Measurements from ENCODE around the gene LAMA2. TPM values are rescaled to one million over a fixed set of nuclear protein-coding genes. Genes with fewer than 3 reads are reported as not detected.

LAMA2 gene
- total RNA-seq, 3 donors from 2014 or later = 116 to 293 (median 118) TPM

DNA sequence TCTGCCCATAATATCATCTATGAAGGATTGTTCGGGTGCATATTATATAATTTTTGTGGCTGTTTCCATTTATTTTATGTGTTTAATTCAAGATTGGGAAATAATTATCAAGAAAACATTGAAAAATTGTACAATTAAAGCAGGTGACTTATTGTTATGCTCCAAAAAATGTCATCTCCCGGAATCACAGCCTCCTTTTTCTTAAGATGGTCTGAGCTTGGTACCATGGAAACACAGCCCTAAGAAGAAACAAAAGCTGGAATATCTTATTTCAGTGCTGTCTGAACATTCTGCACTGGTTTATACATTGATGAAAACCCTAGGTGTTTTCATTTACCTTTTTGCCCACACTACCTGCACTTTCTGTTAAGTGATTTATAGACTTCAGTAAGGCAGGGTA lies 459.9 kb downstream of the LAMA2 start:
- Histone ChIP-seq H3K27ac (no peak overlapping the region), H3K27me3 (no peaks in the 10 kb centered on the region), H3K4me3 (no peak overlapping the region), H3K9me3 (no peaks in the 10 kb centered on the region), H3K4me1 (no peaks in the 10 kb centered on the region), H3K36me3 (no peaks in the 10 kb centered on the region)
- TF ChIP-seq CTCF (IDR thresholded peaks at IDR 0.05) = no peak
- TF ChIP-seq POLR2A (IDR thresholded peaks at IDR 0.05) = no peak
- TF ChIP-seq POLR2AphosphoS5 (IDR thresholded peaks at IDR 0.05) = no peak
- DNase-seq (ENCODE audit: low spot score in 2 of 2) = no peak
- intact Hi-C loops (cut with DNase I; ENCODE audit: low total_unique reads) = no loop called here

DNA sequence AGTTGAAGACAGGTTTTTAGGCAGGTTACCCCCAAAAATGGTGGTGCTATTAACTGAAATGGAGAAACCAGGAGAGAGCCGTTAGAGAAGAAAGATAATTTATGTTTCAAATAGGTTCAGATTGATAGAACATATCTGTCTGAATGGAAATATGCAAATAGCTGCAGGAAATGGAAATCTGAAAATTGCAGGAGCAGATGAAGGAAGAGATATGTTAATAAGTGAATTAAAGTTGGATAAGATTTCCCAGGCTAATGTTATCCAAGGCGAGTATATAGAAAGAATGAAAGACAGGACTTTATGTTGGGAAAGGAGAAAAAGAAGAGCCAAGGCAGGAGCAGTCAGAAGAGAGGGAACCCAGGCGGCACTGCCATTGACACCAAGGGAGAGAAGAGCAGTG lies 461.4 kb downstream of the LAMA2 start:
- H3K4me1 ChIP-seq = no peaks in the 10 kb centered on the region
- H3K36me3 ChIP-seq = no peaks in the 10 kb centered on the region
- intact Hi-C loops (cut with DNase I; ENCODE audit: low total_unique reads) = no loop called here
- no peaks in the 10 kb centered on the region for H3K27me3 ChIP-seq
- TF ChIP-seq POLR2A (IDR thresholded peaks at IDR 0.05) (no peak), CTCF (IDR thresholded peaks at IDR 0.05) (no peak), POLR2AphosphoS5 (IDR thresholded peaks at IDR 0.05) (no peak)
- no peak for DNase-seq (ENCODE audit: low spot score in 2 of 2)
- H3K9me3 ChIP-seq = no peaks in the 10 kb centered on the region
- no peak overlapping the region for H3K27ac ChIP-seq
- H3K4me3 ChIP-seq = no peak overlapping the region

DNA sequence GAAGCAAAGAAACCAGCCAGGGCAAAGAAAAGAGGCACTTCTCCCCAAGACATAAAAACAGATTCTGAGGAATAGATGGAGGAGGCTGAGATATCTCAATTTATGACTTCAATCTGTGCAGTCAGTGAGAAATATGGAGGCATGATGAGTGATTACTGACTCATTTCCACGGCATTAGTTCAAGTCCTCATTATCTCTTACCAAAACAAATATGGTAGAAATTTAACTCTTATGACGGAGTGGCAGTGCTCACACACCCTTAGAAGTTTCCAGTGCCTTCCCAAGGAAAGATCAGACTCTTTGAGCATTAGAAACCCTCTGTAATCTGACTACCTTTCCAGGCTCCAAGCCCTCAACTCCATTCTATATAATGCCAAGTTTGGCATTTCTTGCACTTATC lies 463.0 kb downstream of the LAMA2 start:
- TF ChIP-seq POLR2AphosphoS5 (IDR thresholded peaks at IDR 0.05) (no peak), CTCF (IDR thresholded peaks at IDR 0.05) (no peak), POLR2A (IDR thresholded peaks at IDR 0.05) (no peak)
- no peak for DNase-seq (ENCODE audit: low spot score in 2 of 2)
- Histone ChIP-seq H3K36me3 (no peaks in the 10 kb centered on the region), H3K4me1 (no peaks in the 10 kb centered on the region), H3K9me3 (no peaks in the 10 kb centered on the region), H3K27ac (no peak overlapping the region), H3K27me3 (no peaks in the 10 kb centered on the region), H3K4me3 (no peak overlapping the region)
- intact Hi-C loops (cut with DNase I; ENCODE audit: low total_unique reads) = no loop called here

DNA sequence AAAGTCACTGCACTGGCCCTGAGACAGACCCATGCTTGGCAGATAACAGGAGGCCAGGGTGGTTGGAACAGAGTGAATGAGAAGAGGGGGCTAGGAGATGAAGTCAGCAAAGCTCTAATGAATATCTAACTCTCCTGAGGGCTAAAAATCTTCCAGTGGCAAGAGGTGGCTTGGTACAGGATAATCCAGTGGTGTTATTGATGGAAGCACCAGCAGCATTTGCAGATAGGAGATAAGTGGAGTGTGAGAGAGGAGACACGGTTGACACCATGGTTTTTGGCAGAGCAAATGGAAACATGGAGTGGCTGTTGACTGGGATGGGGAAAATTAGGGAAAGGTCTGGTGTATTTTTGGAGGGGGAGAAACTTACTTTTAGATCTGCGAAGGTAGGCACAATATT lies 464.0 kb downstream of the LAMA2 start:
- H3K27ac ChIP-seq = peak overlapping the region in 1 of 2 donors; percentile 15
- H3K27me3 ChIP-seq = no peaks in the 10 kb centered on the region
- no peak for DNase-seq (ENCODE audit: low spot score in 2 of 2)
- no peaks in the 10 kb centered on the region for H3K9me3 ChIP-seq
- H3K4me3 ChIP-seq = no peak overlapping the region
- H3K36me3 ChIP-seq = no peaks in the 10 kb centered on the region
- TF ChIP-seq POLR2A (IDR thresholded peaks at IDR 0.05) (no peak), POLR2AphosphoS5 (IDR thresholded peaks at IDR 0.05) (no peak), CTCF (IDR thresholded peaks at IDR 0.05) (no peak)
- H3K4me1 ChIP-seq = no peaks in the 10 kb centered on the region
- intact Hi-C loops (cut with DNase I; ENCODE audit: low total_unique reads) = no loop called here

- no peaks in the 10 kb centered on the region for H3K9me3 ChIP-seq
- TF ChIP-seq POLR2AphosphoS5 (IDR thresholded peaks at IDR 0.05) (no peak), POLR2A (IDR thresholded peaks at IDR 0.05) (no peak), CTCF (IDR thresholded peaks at IDR 0.05) (no peak)
- H3K27me3 ChIP-seq = no peaks in the 10 kb centered on the region
- no peaks in the 10 kb centered on the region for H3K4me1 ChIP-seq
- DNase-seq (ENCODE audit: low spot score in 2 of 2) = no peak
- no peak overlapping the region for H3K4me3 ChIP-seq
- H3K27ac ChIP-seq = no peak overlapping the region
- intact Hi-C loops (cut with DNase I; ENCODE audit: low total_unique reads) = no loop called here
- no peaks in the 10 kb centered on the region for H3K36me3 ChIP-seq
Observed at GRCh38 chr6:129350278-129350677, 467.3 kb downstream of the LAMA2 start.

All from breast epithelium (tissue), 4 donors.